ENCODE results near the gene ZNF892.

Gene ZNF892

DNA sequence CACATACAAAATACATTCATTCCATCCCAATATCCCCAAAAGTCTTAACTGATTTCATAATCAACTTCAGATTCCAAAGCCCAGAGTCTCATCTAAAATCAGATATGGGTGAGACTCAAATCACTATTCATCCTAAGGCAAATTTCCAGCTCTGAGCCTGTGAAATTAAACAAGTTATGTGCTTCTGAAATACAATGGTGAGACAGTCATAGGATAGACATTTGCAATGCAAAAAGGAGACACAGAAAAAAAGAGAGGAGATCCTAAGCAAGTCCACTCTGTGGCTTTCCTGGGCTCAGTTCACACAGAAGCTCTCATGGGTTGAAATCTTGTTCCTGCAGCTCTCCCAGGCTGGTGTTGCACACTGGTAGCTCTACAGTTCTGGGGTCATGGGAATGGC is 18.3 kb downstream of the ZNF892 start:
- no peak for DNase-seq (ENCODE audit: low read depth in 2 of 2)
- no peak overlapping the region for H3K4me3 ChIP-seq (replicated peaks in 1 of 2; ENCODE audit: low read depth in 2 of 2, low read length in 2 of 2)
- no peak for TF ChIP-seq CTCF (IDR thresholded peaks at IDR 0.05; ENCODE audit: low read depth, low read length)

DNA sequence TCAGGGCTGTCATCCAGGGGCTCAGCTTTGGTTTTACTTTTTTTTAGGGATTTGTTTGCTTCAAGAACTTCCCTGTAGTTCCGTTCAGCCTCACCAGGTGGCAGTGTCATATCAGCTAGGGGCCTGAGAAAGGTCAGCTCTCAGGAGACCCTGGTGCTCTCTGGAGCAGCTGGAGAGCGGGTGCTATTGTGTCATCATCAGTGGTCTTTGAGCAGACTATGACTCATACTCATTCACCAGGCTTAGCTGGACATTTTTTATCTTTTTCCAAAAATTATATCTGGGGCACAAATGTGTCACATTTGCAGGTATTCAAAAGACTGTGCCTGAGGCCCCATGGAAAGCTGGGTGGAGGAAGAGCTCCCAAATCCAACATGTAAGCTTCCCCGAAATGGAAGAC is 24.4 kb downstream of the ZNF892 start:
- TF ChIP-seq CTCF (IDR thresholded peaks at IDR 0.05; ENCODE audit: low read depth, low read length), result peak; percentile 83
- DNase-seq (ENCODE audit: low read depth in 2 of 2), result peak; percentile 84 to 88
- H3K4me3 ChIP-seq (replicated peaks in 1 of 2; ENCODE audit: low read depth in 2 of 2, low read length in 2 of 2), result no peak overlapping the region

DNA sequence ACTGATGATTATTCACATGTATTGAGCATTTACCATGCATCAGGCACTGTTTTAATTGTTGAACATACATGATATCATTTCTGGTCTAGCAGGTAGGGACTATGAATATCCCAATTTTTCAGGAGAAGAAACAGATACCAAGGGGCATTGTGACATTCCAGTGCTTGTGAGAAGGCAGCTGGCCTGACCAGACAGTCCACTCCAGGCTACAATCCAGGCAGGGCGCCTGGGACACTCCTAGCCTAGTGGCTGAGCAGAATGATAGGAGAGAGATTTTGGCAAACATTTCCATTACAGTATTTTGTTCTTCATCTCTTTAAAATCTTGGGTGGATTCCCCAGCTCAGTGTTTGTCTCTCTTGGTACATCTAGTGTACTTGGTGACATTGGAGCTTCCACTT is 24.9 kb downstream of the ZNF892 start:
- no peak for TF ChIP-seq CTCF (IDR thresholded peaks at IDR 0.05; ENCODE audit: low read depth, low read length)
- no peak for DNase-seq (ENCODE audit: low read depth in 2 of 2)
- H3K4me3 ChIP-seq (replicated peaks in 1 of 2; ENCODE audit: low read depth in 2 of 2, low read length in 2 of 2), result no peak overlapping the region

DNA sequence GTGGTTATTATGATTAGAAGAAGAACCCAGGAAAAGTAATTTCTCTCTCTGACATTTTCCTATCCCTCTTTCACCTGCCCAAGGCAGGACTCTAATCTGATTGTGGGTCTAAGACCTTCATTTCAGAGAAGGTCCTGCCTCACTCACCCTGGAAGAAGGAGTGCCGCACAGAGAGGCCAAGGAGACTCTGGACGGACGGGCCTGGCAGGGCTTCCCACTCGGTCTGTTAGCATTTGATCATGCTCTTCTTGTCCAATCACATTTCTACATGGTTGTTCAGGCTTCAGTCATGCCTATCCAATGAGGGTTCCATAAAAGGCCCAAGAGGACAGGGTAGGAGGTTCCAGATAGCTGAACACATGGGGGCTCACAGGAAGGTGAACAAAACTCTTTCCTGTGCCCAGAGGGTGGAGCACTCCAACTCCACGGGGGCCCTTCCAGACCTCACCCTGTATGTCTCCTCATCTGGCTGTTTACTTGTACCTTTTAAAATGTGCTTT is 27.0 kb downstream of the ZNF892 start:
- DNase-seq (ENCODE audit: low read depth in 2 of 2), result no peak
- no peak for TF ChIP-seq CTCF (IDR thresholded peaks at IDR 0.05; ENCODE audit: low read depth, low read length)
- H3K4me3 ChIP-seq (replicated peaks in 1 of 2; ENCODE audit: low read depth in 2 of 2, low read length in 2 of 2), result no peak overlapping the region

GRCh38 chr2:95234816-95235215 is 27.5 kb downstream of the ZNF892 start:
- TF ChIP-seq CTCF (IDR thresholded peaks at IDR 0.05; ENCODE audit: low read depth, low read length), result no peak
- no peak for DNase-seq (ENCODE audit: low read depth in 2 of 2)
- H3K4me3 ChIP-seq (replicated peaks in 1 of 2; ENCODE audit: low read depth in 2 of 2, low read length in 2 of 2), result no peak overlapping the region

GRCh38 chr2:95238131-95238530 is 30.8 kb downstream of the ZNF892 start:
- H3K4me3 ChIP-seq (replicated peaks in 1 of 2; ENCODE audit: low read depth in 2 of 2, low read length in 2 of 2), result no peak overlapping the region
- TF ChIP-seq CTCF (IDR thresholded peaks at IDR 0.05; ENCODE audit: low read depth, low read length), result no peak
- DNase-seq (ENCODE audit: low read depth in 2 of 2), result no peak

DNA sequence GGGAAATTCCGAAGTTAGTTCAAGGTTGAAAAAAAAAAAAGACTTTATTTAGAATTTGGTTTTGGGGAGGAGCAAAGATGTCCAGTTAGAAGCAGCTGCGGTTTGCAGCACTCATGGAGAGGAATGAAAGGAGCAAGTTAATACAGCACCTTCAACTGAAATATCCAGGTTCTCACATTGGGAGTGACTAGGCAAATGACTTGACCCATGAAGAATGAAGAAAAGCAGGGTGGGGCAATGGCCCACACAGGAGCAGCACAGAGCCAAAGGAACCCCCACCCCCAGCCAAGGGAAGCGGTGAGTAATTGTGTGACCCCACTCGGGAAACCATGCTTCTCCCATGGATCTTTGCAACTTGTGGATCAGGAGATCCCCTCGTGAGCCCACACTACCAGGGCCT is 32.8 kb downstream of the ZNF892 start:
- TF ChIP-seq CTCF (IDR thresholded peaks at IDR 0.05; ENCODE audit: low read depth, low read length), result no peak
- H3K4me3 ChIP-seq (replicated peaks in 1 of 2; ENCODE audit: low read depth in 2 of 2, low read length in 2 of 2), result no peak overlapping the region
- DNase-seq (ENCODE audit: low read depth in 2 of 2), result no peak
